GM18502 (cell line): ENCODE results near the gene OGFOD1.

Source experiments
- ATAC-seq: cut with Tn5 transposase; IDR thresholded peaks from one replicate; pipeline ENCODE4 v1.9.1; 2021; ENCODE audit warnings: mild to moderate bottlenecking; ENCODE audit not compliant: unreplicated experiment, poor library complexity

The OGFOD1 gene

DNA sequence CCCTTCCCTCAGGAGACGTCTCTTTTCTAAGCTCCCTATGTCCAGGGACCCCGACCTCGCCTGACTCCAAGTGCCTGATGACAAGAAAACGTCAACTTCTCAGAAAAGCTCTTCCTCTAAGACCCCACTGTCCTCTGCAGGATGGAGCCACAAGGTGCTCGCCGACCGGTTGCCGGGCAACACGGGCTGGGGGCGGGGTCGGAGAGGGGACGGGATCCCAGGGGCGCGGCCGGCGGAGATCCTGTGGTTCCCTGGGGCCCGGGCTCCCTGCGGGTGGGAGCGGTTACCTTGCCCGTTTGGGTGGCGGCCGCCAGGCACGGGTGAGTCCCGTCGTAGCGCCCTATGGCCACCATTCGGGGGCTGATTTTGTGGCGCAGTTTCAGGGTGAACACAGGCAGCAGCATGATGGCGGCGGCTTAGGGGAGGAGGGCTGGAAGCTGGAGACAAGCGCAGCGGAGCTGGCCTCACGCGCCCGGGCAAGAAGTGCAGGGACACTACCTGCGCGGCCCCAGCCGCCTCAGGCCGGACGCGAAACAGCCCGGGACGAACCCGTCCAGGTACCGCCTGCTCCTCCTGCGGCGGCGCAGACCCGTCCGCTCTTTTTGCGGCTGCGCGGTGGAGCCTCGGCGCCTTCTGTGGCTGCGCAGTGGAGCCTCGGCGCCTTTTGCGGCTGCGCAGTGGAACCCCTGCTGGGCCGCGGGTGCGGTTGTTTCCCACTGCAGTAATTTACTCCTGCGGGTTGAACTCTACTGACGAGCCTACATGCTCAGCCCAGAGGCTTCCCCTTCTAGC lies 68.3 kb downstream of the OGFOD1 start, which contains the start of gene BBS2:
TSS of gene BBS2 (minus strand) at position 566 of the 792 bp plus-strand sequence. CDS start at position 404, 162 bp downstream.
- peak; percentile 83 for ATAC-seq

DNA sequence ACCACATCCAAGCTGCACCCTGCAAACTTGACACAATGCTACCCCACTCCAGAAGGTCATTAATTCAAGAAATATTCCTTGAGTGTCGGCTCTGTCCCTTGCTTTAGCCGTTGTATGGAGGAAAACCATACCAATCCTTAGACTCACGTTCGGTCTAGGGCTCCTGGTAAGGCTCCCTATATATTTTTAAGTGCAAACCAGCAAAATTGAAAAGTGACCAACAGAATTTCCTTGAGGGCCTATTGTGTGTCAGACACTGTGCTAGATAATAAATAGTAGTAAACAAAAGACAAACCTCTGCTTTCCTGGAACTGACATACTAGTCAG lies 68.9 kb downstream of the OGFOD1 start:
- ATAC-seq, result no peak

DNA sequence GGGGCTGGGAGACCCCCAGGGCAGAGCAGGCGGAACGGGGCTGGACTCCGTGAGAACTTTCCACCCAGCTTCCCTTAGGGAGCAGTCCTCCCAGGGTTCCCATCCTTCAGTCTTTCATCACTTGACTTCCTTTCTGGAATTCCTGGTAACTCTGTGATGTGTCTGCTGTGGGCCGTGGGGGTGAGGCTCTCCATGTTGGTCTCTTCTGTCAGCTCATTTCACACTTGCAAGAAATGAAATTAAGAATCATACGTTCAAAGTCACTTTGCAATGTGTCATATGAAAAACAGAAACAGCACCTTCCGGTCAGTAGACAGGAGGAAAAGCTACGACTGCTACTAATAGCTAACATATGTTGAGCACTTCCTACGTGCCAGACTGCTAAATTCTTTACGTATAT lies 73.9 kb downstream of the OGFOD1 start:
- ATAC-seq, result no peak
